SK-N-MC (cell line): Measurements from ENCODE around the gene CLEC17A.

Experiments
- DNase-seq: peaks from one replicate; pipeline ENCODE4 v3.0.0-alpha.2; 2011; ENCODE audit warnings: low read depth, low spot score
- H3K27ac ChIP-seq: fragments of 200-600 bp; sonication (generic); 2 replicates; pipeline ENCODE4 v1.5.1; 2016; ENCODE audit warnings: mixed run types
- H3K36me3 ChIP-seq: fragments of 200-600 bp; sonication (generic); 2 replicates; pipeline ENCODE4 v1.6.1; 2017; ENCODE audit warnings: antibody characterized with exemption, low read length, mixed read lengths; ENCODE audit not compliant: insufficient read depth
- H3K4me3 ChIP-seq: fragments of 200-600 bp; sonication (generic); 2 replicates; pipeline ENCODE4 v1.5.1; 2016
- H3K9ac ChIP-seq: fragments of 200-600 bp; sonication (generic); 2 replicates; pipeline ENCODE4 v1.8.0; 2017; ENCODE audit warnings: mixed run types, mixed read lengths; ENCODE audit not compliant: insufficient read length
- H3K9me3 ChIP-seq: fragments of 200-600 bp; sonication (generic); 2 replicates; pipeline ENCODE4 v1.6.1; 2017; ENCODE audit warnings: low read depth, mild to moderate bottlenecking, antibody characterized with exemption, low read length, moderate library complexity, mixed read lengths
- EZH2 ChIP-seq: fragments of 200-600 bp; sonication (generic); IDR thresholded peaks from one replicate; pipeline ENCODE4 v1.6.1; 2017; ENCODE audit warnings: antibody characterized with exemption
- FOXP2 ChIP-seq: optimal IDR thresholded peaks from 2 replicates; pipeline ENCODE3; 2011; ENCODE audit warnings: mild to moderate bottlenecking, moderate library complexity; ENCODE audit not compliant: insufficient read depth; ENCODE audit errors: extremely low read length, control extremely low read depth
- POLR2AphosphoS5 ChIP-seq: IDR thresholded peaks from 2 replicates; pipeline ENCODE4 v1.6.1; 2012; ENCODE audit warnings: mild to moderate bottlenecking, low read depth, low read length, borderline replicate concordance

The CLEC17A gene

GRCh38 chr19:14650161-14650560 lies 67.3 kb downstream of the CLEC17A start:
- no peaks in the 10 kb centered on the region for H3K9me3 ChIP-seq
- no peak overlapping the region for H3K27ac ChIP-seq
- no peak overlapping the region for H3K9ac ChIP-seq
- H3K4me3 ChIP-seq: no peak overlapping the region
- TF ChIP-seq FOXP2: no peak
- TF ChIP-seq POLR2AphosphoS5: no peak
- no peak for TF ChIP-seq EZH2
- no peak for DNase-seq
- H3K36me3 ChIP-seq: no peaks in the 10 kb centered on the region

DNA sequence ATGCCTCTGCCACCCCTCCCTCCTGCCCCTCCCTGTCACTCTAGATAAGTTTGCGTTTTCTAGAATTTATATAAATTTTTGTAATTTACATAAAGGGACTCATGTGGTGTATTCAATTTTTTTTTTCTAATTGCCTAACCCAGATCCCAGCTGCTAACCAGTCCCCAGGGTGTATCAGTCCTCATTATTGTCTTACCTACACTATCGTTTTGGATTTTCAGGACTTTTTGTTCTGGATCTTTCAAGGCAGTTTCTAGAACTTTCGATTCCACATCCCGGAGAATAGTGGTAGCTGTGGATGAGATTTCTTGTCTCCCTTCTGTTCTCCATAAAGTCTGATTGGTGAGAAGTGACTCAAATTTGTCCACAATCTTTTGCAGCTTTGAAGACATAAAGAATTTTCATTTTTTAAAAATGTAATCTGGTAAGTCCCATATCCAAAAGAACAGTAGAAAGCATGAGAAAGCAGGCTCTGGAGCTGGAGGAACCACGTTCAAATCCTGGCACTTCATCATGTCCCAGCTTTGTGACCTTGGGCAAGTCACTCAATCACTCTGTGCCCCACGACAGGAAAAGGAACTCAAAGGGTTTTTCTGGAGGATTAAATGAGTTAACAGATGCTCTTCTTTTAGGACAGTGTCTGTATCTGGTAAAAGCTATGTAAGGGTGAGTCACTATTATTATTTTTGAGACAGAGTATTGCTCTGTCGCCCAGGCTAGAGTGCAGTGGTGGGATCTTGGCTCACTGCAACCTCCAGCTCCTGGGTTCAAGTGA lies 72.1 kb downstream of the CLEC17A start:
- no peak overlapping the region for H3K27ac ChIP-seq
- H3K4me3 ChIP-seq: no peak overlapping the region
- H3K9me3 ChIP-seq: no peaks in the 10 kb centered on the region
- H3K36me3 ChIP-seq: no peaks in the 10 kb centered on the region
- DNase-seq: no peak
- H3K9ac ChIP-seq: no peak overlapping the region
- TF ChIP-seq FOXP2 (no peak), POLR2AphosphoS5 (no peak), EZH2 (no peak)

DNA sequence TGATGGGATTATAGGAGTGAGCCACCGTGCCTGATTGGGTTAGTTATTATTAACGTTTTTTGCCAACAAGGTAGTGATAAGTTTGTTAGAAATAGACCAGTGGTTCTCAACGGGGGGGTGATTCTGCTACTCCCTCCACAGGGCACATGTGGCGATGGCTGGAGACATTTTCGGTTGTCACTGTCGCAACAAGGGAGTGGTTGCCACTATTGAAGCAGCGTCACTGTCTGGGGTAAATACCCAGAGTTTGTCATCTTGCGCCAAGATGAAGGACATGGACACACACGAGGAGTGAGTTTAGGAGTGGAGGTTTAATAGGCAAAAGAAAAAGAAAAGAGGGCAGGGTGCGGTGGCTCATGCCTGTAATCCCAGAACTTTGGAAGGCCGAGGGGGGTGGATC lies 72.8 kb downstream of the CLEC17A start:
- H3K4me3 ChIP-seq: no peak overlapping the region
- no peaks in the 10 kb centered on the region for H3K9me3 ChIP-seq
- DNase-seq: no peak
- TF ChIP-seq FOXP2 (no peak), POLR2AphosphoS5 (no peak), EZH2 (no peak)
- no peak overlapping the region for H3K27ac ChIP-seq
- H3K36me3 ChIP-seq: no peaks in the 10 kb centered on the region
- H3K9ac ChIP-seq: no peak overlapping the region

- no peak overlapping the region for H3K27ac ChIP-seq
- no peak overlapping the region for H3K9ac ChIP-seq
- no peaks in the 10 kb centered on the region for H3K9me3 ChIP-seq
- TF ChIP-seq FOXP2 (no peak), POLR2AphosphoS5 (no peak), EZH2 (no peak)
- no peak for DNase-seq
- H3K4me3 ChIP-seq: no peak overlapping the region
- no peaks in the 10 kb centered on the region for H3K36me3 ChIP-seq
These were observed 77.1 kb downstream of the CLEC17A start for GRCh38 chr19:14659874-14660489.

DNA sequence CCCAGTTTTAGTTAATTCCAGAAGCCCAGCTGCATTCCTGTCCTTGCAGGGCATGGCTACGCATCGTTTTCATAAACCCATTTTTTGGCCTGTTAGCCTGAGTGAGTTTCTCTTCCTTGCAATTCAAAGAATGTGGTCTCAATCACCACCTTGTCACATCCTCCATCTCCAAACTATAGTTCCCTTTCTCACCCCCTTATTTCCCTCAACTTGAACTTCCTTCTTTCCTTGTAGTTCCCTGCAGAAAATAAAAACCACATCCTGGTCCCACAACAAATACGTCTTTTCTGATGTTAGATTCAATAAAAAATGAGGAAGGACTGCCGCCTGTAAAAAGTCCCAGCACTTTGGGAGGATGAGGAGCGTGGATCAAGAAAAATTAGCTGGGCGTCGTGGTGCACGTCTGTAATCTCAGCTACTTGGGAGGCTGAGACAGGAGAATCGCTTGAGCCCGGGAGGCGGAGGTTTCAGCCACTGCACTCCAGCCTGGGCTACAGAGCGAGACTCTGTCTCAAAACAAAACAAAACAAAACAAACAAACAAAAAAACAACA lies 78.6 kb downstream of the CLEC17A start:
- no peak for DNase-seq
- no peaks in the 10 kb centered on the region for H3K36me3 ChIP-seq
- no peak overlapping the region for H3K4me3 ChIP-seq
- H3K9me3 ChIP-seq: no peaks in the 10 kb centered on the region
- H3K27ac ChIP-seq: no peak overlapping the region
- no peak for TF ChIP-seq POLR2AphosphoS5
- no peak for TF ChIP-seq EZH2
- TF ChIP-seq FOXP2: no peak
- H3K9ac ChIP-seq: no peak overlapping the region
